Measurements from ENCODE around the gene UBE3B. TPM values are rescaled to one million over a fixed set of nuclear protein-coding genes. Genes with fewer than 3 reads are reported as not detected.

UBE3B gene
- polyA plus RNA-seq, 3 donors: 14.4 to 25.9 (median 18.2) TPM

DNA sequence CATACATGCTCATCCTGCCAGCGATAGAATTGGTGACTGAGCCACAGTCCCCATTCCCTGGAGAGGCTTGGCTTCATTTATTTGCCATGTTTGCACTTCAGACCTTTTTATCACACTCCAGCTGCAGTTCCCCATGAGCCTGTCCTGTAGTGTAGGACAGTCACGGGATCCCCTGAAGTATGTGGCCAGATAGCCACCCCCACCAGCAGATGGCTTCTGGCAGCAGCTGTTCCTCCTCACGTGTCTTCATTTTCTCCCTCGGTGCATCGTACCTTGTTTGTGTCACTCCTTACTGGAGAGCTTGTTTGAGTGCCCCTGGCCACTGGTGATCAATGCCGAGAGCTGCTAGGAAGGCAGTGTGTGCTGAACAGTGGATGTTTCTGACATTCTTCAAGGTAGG lies 40.2 kb downstream of the UBE3B start:
- 94% methylated on average over 6 of the region's 6 CpGs for WGBS (ENCODE audit: insufficient coverage)
- Histone ChIP-seq H3K9ac (ENCODE audit: insufficient read depth, low read length, poor library complexity, severe bottlenecking) (no peak overlapping the region), H3K9me3 (replicated peaks in 1 of 2; ENCODE audit: control insufficient read depth in 1 of 2, insufficient read depth in 1 of 2, low read length in 2 of 2) (no peaks in the 10 kb centered on the region), H3K4me3 (replicated peaks in 1 of 3; ENCODE audit: low read depth in 2 of 3, low read length in 3 of 3) (no peak overlapping the region), H3K36me3 (replicated peaks in 1 of 2; ENCODE audit: control insufficient read depth in 1 of 2, insufficient read depth in 2 of 2, low read length in 2 of 2) (peaks cover 79 to 98% of the 10 kb centered on the region in 2 donors), H4K20me1 (ENCODE audit: insufficient read depth, low read length) (no peaks in the 10 kb centered on the region), H3K27me3 (ENCODE audit: control insufficient read depth in 2 of 2, insufficient read depth in 2 of 2, low read length in 2 of 2) (no peaks in the 10 kb centered on the region), H3K79me2 (ENCODE audit: insufficient read depth, low read length) (no peaks in the 10 kb centered on the region), H2AFZ (ENCODE audit: insufficient read depth, low read depth, low read length, poor library complexity, severe bottlenecking) (no peak overlapping the region), H3K27ac (ENCODE audit: low read depth in 1 of 2, low read length in 2 of 2) (no peak overlapping the region), H3K4me1 (ENCODE audit: control insufficient read depth in 1 of 2, insufficient read depth in 2 of 2, low read length in 2 of 2) (no peaks in the 10 kb centered on the region), H3K4me2 (replicated peaks; ENCODE audit: extremely low read depth, low read length, poor library complexity, severe bottlenecking) (no peak overlapping the region)
- H3K27ac Mint-ChIP-seq: no peak overlapping the region
- no peak overlapping the region for H3K4me3 Mint-ChIP-seq
- peaks cover 85 to 97% of the 10 kb centered on the region in 2 donors for H3K36me3 Mint-ChIP-seq
- no peaks in the 10 kb centered on the region for H3K4me1 Mint-ChIP-seq
- H3K27me3 Mint-ChIP-seq (ENCODE audit: low read depth in 3 of 3): no peaks in the 10 kb centered on the region
- TF ChIP-seq, protein P1, sequence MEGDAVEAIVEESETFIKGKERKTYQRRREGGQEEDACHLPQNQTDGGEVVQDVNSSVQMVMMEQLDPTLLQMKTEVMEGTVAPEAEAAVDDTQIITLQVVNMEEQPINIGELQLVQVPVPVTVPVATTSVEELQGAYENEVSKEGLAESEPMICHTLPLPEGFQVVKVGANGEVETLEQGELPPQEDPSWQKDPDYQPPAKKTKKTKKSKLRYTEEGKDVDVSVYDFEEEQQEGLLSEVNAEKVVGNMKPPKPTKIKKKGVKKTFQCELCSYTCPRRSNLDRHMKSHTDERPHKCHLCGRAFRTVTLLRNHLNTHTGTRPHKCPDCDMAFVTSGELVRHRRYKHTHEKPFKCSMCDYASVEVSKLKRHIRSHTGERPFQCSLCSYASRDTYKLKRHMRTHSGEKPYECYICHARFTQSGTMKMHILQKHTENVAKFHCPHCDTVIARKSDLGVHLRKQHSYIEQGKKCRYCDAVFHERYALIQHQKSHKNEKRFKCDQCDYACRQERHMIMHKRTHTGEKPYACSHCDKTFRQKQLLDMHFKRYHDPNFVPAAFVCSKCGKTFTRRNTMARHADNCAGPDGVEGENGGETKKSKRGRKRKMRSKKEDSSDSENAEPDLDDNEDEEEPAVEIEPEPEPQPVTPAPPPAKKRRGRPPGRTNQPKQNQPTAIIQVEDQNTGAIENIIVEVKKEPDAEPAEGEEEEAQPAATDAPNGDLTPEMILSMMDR (IDR thresholded peaks at IDR 0.05): no peak
- H3K9me3 Mint-ChIP-seq: no peaks in the 10 kb centered on the region
- intact Hi-C loops (cut with micrococcal nuclease): loop anchor here (1.0 to 2.0 kb wide), 2 partner anchors 257 to 258 kb away; no protein-coding TSS in a partner anchor
- no peak for DNase-seq

DNA sequence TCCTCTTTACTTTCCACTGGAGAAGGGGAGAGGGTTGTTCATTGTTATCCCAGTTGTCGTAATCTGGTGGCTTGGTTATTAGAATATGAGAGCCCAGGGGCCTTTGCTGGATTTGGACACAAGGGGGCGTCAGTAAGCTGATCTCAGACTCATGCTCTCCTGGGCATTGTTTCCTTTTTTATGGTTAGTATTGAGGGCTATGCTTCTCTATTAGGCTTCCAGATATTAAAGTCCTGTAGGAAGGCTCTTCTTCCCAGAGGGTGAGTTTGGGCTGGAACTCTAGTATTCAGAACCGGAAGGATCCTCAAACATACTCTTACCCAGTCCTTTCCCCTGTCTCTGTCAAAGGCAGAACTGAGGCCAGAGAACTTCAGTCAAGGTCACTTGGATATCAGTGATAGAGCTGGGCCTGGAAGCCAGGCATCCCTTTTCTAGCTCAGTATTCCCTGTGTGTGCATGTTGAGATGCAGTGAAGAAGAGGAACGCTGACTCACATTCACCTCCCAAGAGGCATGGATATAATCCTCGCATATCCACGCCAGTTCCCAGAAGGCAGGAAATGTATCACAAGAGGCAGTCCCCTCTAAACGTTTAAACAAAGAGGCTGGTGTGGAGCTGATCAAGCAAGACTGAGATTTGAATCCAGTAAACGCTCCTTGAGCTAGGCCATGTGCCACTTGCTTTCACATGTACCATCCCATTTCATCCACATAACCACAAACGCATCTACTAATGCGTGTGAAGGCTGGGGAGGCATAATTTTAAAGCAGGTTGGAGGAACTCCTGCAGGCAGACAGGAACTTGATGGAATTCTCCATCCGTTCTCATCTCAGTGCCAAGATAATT lies 41.6 kb downstream of the UBE3B start:
- TF ChIP-seq, protein P1 (IDR thresholded peaks at IDR 0.05): peak; percentile 79
- no peak overlapping the region for H3K4me2 ChIP-seq (replicated peaks; ENCODE audit: extremely low read depth, low read length, poor library complexity, severe bottlenecking)
- no peak overlapping the region for H3K9ac ChIP-seq (ENCODE audit: insufficient read depth, low read length, poor library complexity, severe bottlenecking)
- peaks cover 86 to 98% of the 10 kb centered on the region in 2 donors for H3K36me3 Mint-ChIP-seq
- DNase-seq: peak; percentile 12 to 34 (median 34)
- no peaks in the 10 kb centered on the region for H3K9me3 Mint-ChIP-seq
- no peaks in the 10 kb centered on the region for H3K9me3 ChIP-seq (replicated peaks in 1 of 2; ENCODE audit: control insufficient read depth in 1 of 2, insufficient read depth in 1 of 2, low read length in 2 of 2)
- H3K4me1 ChIP-seq (ENCODE audit: control insufficient read depth in 1 of 2, insufficient read depth in 2 of 2, low read length in 2 of 2): no peaks in the 10 kb centered on the region
- no peaks in the 10 kb centered on the region for H3K27me3 ChIP-seq (ENCODE audit: control insufficient read depth in 2 of 2, insufficient read depth in 2 of 2, low read length in 2 of 2)
- H3K79me2 ChIP-seq (ENCODE audit: insufficient read depth, low read length): no peaks in the 10 kb centered on the region
- H3K27ac Mint-ChIP-seq: peak overlapping the region in 2 of 7 donors; percentile 33 to 35
- intact Hi-C loops (cut with micrococcal nuclease): loop anchor here (1.0 to 2.0 kb wide), 2 partner anchors 256 kb away; no protein-coding TSS in a partner anchor
- H4K20me1 ChIP-seq (ENCODE audit: insufficient read depth, low read length): no peaks in the 10 kb centered on the region
- no peaks in the 10 kb centered on the region for H3K4me1 Mint-ChIP-seq
- no peak overlapping the region for H2AFZ ChIP-seq (ENCODE audit: insufficient read depth, low read depth, low read length, poor library complexity, severe bottlenecking)
- 71% methylated on average over 5 of the region's 11 CpGs for WGBS (ENCODE audit: insufficient coverage)
- no peaks in the 10 kb centered on the region for H3K27me3 Mint-ChIP-seq (ENCODE audit: low read depth in 3 of 3)
- H3K36me3 ChIP-seq (replicated peaks in 1 of 2; ENCODE audit: control insufficient read depth in 1 of 2, insufficient read depth in 2 of 2, low read length in 2 of 2): peaks cover 79 to 98% of the 10 kb centered on the region in 2 donors
- H3K4me3 ChIP-seq (replicated peaks in 1 of 3; ENCODE audit: low read depth in 2 of 3, low read length in 3 of 3): no peak overlapping the region
- no peak overlapping the region for H3K27ac ChIP-seq (ENCODE audit: low read depth in 1 of 2, low read length in 2 of 2)
- H3K4me3 Mint-ChIP-seq: no peak overlapping the region

Measured in CD14-positive monocyte (primary cell).